Measurements from ENCODE around the gene LIPN. TPM values are rescaled to one million over a fixed set of nuclear protein-coding genes. Genes with fewer than 3 reads are reported as not detected.

The LIPN gene
- total RNA-seq, 1 experiment from 2014 or later = not detected

DNA sequence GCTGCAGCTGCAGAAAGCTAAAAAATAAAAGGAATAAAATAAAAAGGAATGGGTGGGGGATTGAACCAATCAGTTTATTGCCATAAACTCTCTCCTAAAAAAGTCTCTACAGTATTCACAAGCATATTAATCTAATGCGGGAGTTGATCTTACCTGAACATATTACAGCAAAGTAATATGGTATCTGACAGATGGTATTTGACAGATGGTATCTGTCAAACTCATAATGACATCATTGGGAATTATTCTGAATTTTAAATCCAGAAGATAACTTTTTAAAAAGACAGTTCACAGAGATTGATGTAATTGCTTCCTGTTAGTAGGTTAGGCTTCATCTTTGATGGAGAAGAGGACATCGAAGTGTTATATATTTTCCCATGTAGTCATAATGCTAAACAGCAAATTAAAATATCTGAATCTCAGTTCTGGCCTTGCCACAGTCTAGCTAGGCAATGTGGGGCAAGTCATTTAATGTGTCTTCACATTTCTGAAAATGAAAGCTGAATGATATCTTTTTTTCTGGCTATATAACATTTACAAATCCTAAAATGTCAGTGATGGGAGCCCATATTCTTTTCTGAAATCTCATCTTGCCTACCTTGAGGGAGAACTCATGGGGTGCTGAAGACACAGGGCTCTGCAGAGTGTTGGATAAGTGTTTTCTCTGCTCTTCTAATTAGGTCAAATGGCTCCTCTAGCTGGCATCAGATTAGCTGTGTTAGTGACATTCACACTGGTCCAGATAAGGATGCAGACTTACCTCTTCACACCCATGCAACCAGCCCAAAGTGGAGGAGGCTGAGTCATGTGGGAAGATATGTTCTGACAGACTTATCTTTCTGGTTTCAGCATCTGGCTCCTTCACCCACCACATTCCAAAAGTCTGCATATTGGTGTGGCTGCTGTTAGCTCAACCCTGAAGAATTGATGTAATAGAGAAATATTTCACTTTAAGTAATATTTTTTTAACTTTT, 40.6 kb downstream of the LIPN start:
- intact Hi-C loops (cut with micrococcal nuclease; ENCODE audit: unreplicated experiment) = no loop called here
- Histone ChIP-seq H3K4me1 (ENCODE audit: insufficient read depth, low read length, poor library complexity, severe bottlenecking) (no peaks in the 10 kb centered on the region), H3K27ac (ENCODE audit: low read depth, low read length, poor library complexity, severe bottlenecking) (no peak overlapping the region), H3K4me3 (ENCODE audit: low read depth, low read length, poor library complexity, severe bottlenecking) (no peak overlapping the region), H3K27me3 (replicated peaks; ENCODE audit: insufficient read depth, low read depth, low read length, poor library complexity) (no peaks in the 10 kb centered on the region), H3K36me3 (ENCODE audit: insufficient read depth, low read length, poor library complexity, severe bottlenecking) (no peaks in the 10 kb centered on the region), H3K9me3 (ENCODE audit: low read depth, low read length, poor library complexity, severe bottlenecking) (no peaks in the 10 kb centered on the region)
- TF ChIP-seq EZH2 (IDR thresholded peaks at IDR 0.05; ENCODE audit: borderline replicate concordance, low read depth, low read length, poor library complexity, severe bottlenecking) = no peak
- TF ChIP-seq, protein P1, sequence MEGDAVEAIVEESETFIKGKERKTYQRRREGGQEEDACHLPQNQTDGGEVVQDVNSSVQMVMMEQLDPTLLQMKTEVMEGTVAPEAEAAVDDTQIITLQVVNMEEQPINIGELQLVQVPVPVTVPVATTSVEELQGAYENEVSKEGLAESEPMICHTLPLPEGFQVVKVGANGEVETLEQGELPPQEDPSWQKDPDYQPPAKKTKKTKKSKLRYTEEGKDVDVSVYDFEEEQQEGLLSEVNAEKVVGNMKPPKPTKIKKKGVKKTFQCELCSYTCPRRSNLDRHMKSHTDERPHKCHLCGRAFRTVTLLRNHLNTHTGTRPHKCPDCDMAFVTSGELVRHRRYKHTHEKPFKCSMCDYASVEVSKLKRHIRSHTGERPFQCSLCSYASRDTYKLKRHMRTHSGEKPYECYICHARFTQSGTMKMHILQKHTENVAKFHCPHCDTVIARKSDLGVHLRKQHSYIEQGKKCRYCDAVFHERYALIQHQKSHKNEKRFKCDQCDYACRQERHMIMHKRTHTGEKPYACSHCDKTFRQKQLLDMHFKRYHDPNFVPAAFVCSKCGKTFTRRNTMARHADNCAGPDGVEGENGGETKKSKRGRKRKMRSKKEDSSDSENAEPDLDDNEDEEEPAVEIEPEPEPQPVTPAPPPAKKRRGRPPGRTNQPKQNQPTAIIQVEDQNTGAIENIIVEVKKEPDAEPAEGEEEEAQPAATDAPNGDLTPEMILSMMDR (conservative IDR thresholded peaks at IDR 0.05; ENCODE audit: low read depth, low read length) = no peak
- POLR2A ChIA-PET (ENCODE audit: low non-redundant PET) = no interaction called here
- CTCF ChIA-PET = no interaction called here
- DNase-seq (ENCODE audit: low spot score) = no peak
- no TSS peak for BruUV-seq (replicated peaks)

DNA sequence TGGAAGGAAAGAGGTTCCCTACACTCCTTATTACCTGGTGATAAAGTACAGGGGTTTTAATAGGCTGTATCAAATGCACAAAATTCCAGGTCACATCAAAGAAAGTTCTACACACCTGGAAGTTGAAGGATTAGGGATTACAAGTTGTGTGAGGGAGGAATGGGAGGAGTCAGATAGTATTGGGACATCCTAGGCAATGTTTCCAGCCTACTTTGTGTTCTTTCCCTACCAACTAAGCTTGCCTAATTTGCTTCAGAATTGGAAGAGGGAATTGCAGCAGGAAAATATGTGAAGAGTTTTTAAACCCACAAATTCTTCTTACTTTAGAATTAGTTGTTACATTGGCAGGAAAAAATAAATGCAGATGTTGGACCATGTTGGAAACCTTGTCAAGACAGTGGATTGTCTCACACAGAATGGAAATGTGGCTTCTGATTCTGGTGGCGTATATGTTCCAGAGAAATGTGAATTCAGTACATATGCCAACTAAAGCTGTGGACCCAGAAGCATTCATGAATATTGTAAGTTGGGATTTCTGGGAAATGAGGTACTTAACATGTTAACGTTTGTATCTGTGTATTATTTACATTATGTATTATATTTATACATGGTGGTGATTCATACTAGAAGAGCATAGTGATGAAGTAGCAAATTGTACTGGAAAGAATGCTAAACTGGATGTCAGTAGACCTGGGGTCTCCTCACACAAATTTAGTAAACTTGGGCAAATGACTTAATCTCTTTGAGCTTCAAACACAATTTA, 42.9 kb downstream of the LIPN start, which contains the start of gene LIPM:
TSS of gene LIPM (plus strand) at position 208 of the 763 bp plus-strand sequence. CDS start at position 375, 167 bp downstream.
- Histone ChIP-seq H3K27me3 (replicated peaks; ENCODE audit: insufficient read depth, low read depth, low read length, poor library complexity) (no peaks in the 10 kb centered on the region), H3K36me3 (ENCODE audit: insufficient read depth, low read length, poor library complexity, severe bottlenecking) (no peaks in the 10 kb centered on the region), H3K4me3 (ENCODE audit: low read depth, low read length, poor library complexity, severe bottlenecking) (no peak within 1 kb of the TSS), H3K27ac (ENCODE audit: low read depth, low read length, poor library complexity, severe bottlenecking) (no peak within 1 kb of the TSS), H3K4me1 (ENCODE audit: insufficient read depth, low read length, poor library complexity, severe bottlenecking) (no peaks in the 10 kb centered on the region), H3K9me3 (ENCODE audit: low read depth, low read length, poor library complexity, severe bottlenecking) (no peaks in the 10 kb centered on the region)
- intact Hi-C loops (cut with micrococcal nuclease; ENCODE audit: unreplicated experiment) = no loop called here
- ChIA-PET CTCF (no interaction called here), POLR2A (ENCODE audit: low non-redundant PET) (no interaction called here)
- no peak for DNase-seq (ENCODE audit: low spot score)
- TF ChIP-seq EZH2 (IDR thresholded peaks at IDR 0.05; ENCODE audit: borderline replicate concordance, low read depth, low read length, poor library complexity, severe bottlenecking) = no peak
- TF ChIP-seq, protein P1 (conservative IDR thresholded peaks at IDR 0.05; ENCODE audit: low read depth, low read length) = no peak
- no TSS peak for BruUV-seq (replicated peaks)

GRCh38 chr10:88803641-88804040, 43.8 kb downstream of the LIPN start:
- intact Hi-C loops (cut with micrococcal nuclease; ENCODE audit: unreplicated experiment) = no loop called here
- TF ChIP-seq EZH2 (IDR thresholded peaks at IDR 0.05; ENCODE audit: borderline replicate concordance, low read depth, low read length, poor library complexity, severe bottlenecking) = no peak
- TF ChIP-seq, protein P1 (conservative IDR thresholded peaks at IDR 0.05; ENCODE audit: low read depth, low read length) = no peak
- Histone ChIP-seq H3K4me3 (ENCODE audit: low read depth, low read length, poor library complexity, severe bottlenecking) (no peak overlapping the region), H3K36me3 (ENCODE audit: insufficient read depth, low read length, poor library complexity, severe bottlenecking) (no peaks in the 10 kb centered on the region), H3K27ac (ENCODE audit: low read depth, low read length, poor library complexity, severe bottlenecking) (no peak overlapping the region), H3K27me3 (replicated peaks; ENCODE audit: insufficient read depth, low read depth, low read length, poor library complexity) (no peaks in the 10 kb centered on the region), H3K9me3 (ENCODE audit: low read depth, low read length, poor library complexity, severe bottlenecking) (no peaks in the 10 kb centered on the region), H3K4me1 (ENCODE audit: insufficient read depth, low read length, poor library complexity, severe bottlenecking) (no peaks in the 10 kb centered on the region)
- ChIA-PET CTCF (interaction anchor here (0.6 kb wide), 1 partner anchor 337 kb away, joined by 6 read pairs; no protein-coding TSS in a partner anchor), POLR2A (ENCODE audit: low non-redundant PET) (no interaction called here)
- no peak for DNase-seq (ENCODE audit: low spot score)
- no TSS peak for BruUV-seq (replicated peaks)
